Neuronal stem cell (in vitro differentiated cells): ENCODE data around the gene PHKA2.

Experiments
- DNase-seq: peaks from one replicate; pipeline ENCODE4 v3.0.0-alpha.2; 2013; ENCODE audit warnings: low spot score
- H2AFZ ChIP-seq: one replicate; pipeline ENCODE4 v1.6.1; 2013; ENCODE audit warnings: mild to moderate bottlenecking, low read length, inconsistent platforms
- H2AK5ac ChIP-seq: 2 replicates; pipeline ENCODE4 v1.6.1; 2013; ENCODE audit warnings: low read depth, mild to moderate bottlenecking, inconsistent platforms, low read length, moderate library complexity, mixed read lengths
- H2BK120ac ChIP-seq: 2 replicates; pipeline ENCODE4 v1.6.1; 2013; ENCODE audit warnings: low read depth, mild to moderate bottlenecking, inconsistent platforms, low read length, moderate library complexity, mixed read lengths
- H2BK12ac ChIP-seq: one replicate; pipeline ENCODE4 v1.6.1; 2013; ENCODE audit warnings: low read length, inconsistent platforms
- H2BK15ac ChIP-seq: 2 replicates; pipeline ENCODE4 v1.6.1; 2013; ENCODE audit warnings: mild to moderate bottlenecking, low read length, inconsistent platforms, mixed read lengths
- H2BK5ac ChIP-seq: one replicate; pipeline ENCODE4 v1.6.1; 2013; ENCODE audit warnings: inconsistent platforms, mild to moderate bottlenecking, low read length, moderate library complexity
- H3K14ac ChIP-seq: one replicate; pipeline ENCODE4 v1.6.1; 2013; ENCODE audit warnings: low read length, inconsistent platforms
- H3K18ac ChIP-seq: 2 replicates; pipeline ENCODE4 v1.6.1; 2013; ENCODE audit warnings: low read length, inconsistent platforms
- H3K23ac ChIP-seq: 2 replicates; pipeline ENCODE4 v1.6.1; 2013; ENCODE audit warnings: low read depth, mild to moderate bottlenecking, mixed read lengths, low read length, inconsistent platforms; ENCODE audit not compliant: poor library complexity
- H3K27ac ChIP-seq: replicated peaks from 3 replicates; pipeline ENCODE4 v1.5.1; 2013; ENCODE audit warnings: low read length, inconsistent platforms
- H3K27me3 ChIP-seq, 3 experiments: 2 replicates each; pipeline ENCODE4 v1.6.1; 2013; ENCODE audit warnings: low read length in 3 of 3, mild to moderate bottlenecking in 2 of 3, inconsistent platforms in 1 of 3, low read depth in 1 of 3, mixed read lengths in 1 of 3, moderate library complexity in 1 of 3; ENCODE audit not compliant: control insufficient read depth in 3 of 3, insufficient read depth in 3 of 3
- H3K36me3 ChIP-seq, 2 donors: replicated peaks in 1 of 2; 2 replicates each; pipeline ENCODE4 v1.6.1; 2013; ENCODE audit warnings: low read length in 2 of 2; ENCODE audit not compliant: control insufficient read depth in 2 of 2, insufficient read depth in 2 of 2
- H3K4ac ChIP-seq: 2 replicates; pipeline ENCODE4 v1.6.1; 2013; ENCODE audit warnings: inconsistent platforms, mild to moderate bottlenecking, low read length, moderate library complexity
- H3K4me1 ChIP-seq, 2 donors: 1 replicate in 1 of 2; 2 replicates in 1 of 2; pipeline ENCODE4 v1.6.1; 2013; ENCODE audit warnings: low read length in 2 of 2, low read depth in 1 of 2; ENCODE audit not compliant: control insufficient read depth in 2 of 2, insufficient read depth in 1 of 2
- H3K4me2 ChIP-seq: one replicate; pipeline ENCODE4 v1.6.1; 2013; ENCODE audit warnings: mild to moderate bottlenecking, low read length, inconsistent platforms; ENCODE audit not compliant: insufficient read depth, poor library complexity, severe bottlenecking
- H3K4me3 ChIP-seq, 2 donors: 2 replicates each; pipeline ENCODE4 v1.5.1; 2013; ENCODE audit warnings: low read length in 2 of 2, mild to moderate bottlenecking in 2 of 2, inconsistent platforms in 1 of 2, moderate library complexity in 1 of 2
- H3K79me1 ChIP-seq: one replicate; pipeline ENCODE4 v1.6.1; 2013; ENCODE audit warnings: low read depth, mild to moderate bottlenecking, inconsistent platforms, low read length, moderate library complexity
- H3K9ac ChIP-seq: one replicate; pipeline ENCODE4 v1.6.1; 2013; ENCODE audit warnings: mild to moderate bottlenecking, low read depth, low read length, inconsistent platforms; ENCODE audit not compliant: poor library complexity
- H3K9me3 ChIP-seq, 2 donors: replicated peaks in 1 of 2; 2 replicates each; pipeline versions ENCODE3 to v1.6.1; 2013; ENCODE audit warnings: low read length in 2 of 2, mild to moderate bottlenecking in 2 of 2, inconsistent platforms in 1 of 2, low read depth in 1 of 2, mixed read lengths in 1 of 2, moderate library complexity in 1 of 2; ENCODE audit not compliant: control insufficient read depth in 2 of 2, insufficient read depth in 1 of 2
- H4K8ac ChIP-seq: one replicate; pipeline ENCODE4 v1.6.1; 2013; ENCODE audit warnings: low read depth, mild to moderate bottlenecking, inconsistent platforms, low read length, moderate library complexity
- H4K91ac ChIP-seq: one replicate; pipeline ENCODE4 v1.6.1; 2013; ENCODE audit warnings: low read length, low read depth, mild to moderate bottlenecking, inconsistent platforms; ENCODE audit not compliant: poor library complexity
- WGBS, 2 donors: extraction: QIAGEN DNeasy Blood & Tissue Kit; methylation state at CpG; one replicate each; pipeline ENCODE4 v1.1.7; 2013; ENCODE audit warnings: missing lambda C conversion rate in 2 of 2, mixed read lengths in 1 of 2; ENCODE audit not compliant: insufficient read length in 2 of 2, insufficient replicate concordance in 1 of 2; ENCODE audit errors: extremely low coverage in 2 of 2; 5-methylcytosine and 5-hydroxymethylcytosine counted together

The PHKA2 gene

GRCh38 chrX:18895189-18895951 is 88.5 kb downstream of the PHKA2 start:
- DNase-seq = no peak
- no peak overlapping the region for H2BK120ac ChIP-seq
- H3K9me3 ChIP-seq = no peaks in the 10 kb centered on the region
- no peak overlapping the region for H3K23ac ChIP-seq
- H3K4me2 ChIP-seq = no peak overlapping the region
- peaks cover 2% of the 10 kb centered on the region for H3K79me1 ChIP-seq
- peaks cover 0 to 5% of the 10 kb centered on the region in 2 donors for H3K4me1 ChIP-seq
- no peak overlapping the region for H4K91ac ChIP-seq
- H3K4me3 ChIP-seq = no peak overlapping the region
- H3K9ac ChIP-seq = no peak overlapping the region
- no peak overlapping the region for H3K14ac ChIP-seq
- H2BK15ac ChIP-seq = no peak overlapping the region
- H3K4ac ChIP-seq = no peak overlapping the region
- no peak overlapping the region for H4K8ac ChIP-seq
- peaks cover 0 to 3% of the 10 kb centered on the region in 2 donors for H3K36me3 ChIP-seq
- no peak overlapping the region for H2AK5ac ChIP-seq
- H3K18ac ChIP-seq = no peak overlapping the region
- H2BK12ac ChIP-seq = no peak overlapping the region
- no peaks in the 10 kb centered on the region for H3K27me3 ChIP-seq
- no peak overlapping the region for H3K27ac ChIP-seq
- no peak overlapping the region for H2BK5ac ChIP-seq
- no CpG with 5 or more reads among the region's 18 CpGs for WGBS, 2 donors
- no peak overlapping the region for H2AFZ ChIP-seq

DNA sequence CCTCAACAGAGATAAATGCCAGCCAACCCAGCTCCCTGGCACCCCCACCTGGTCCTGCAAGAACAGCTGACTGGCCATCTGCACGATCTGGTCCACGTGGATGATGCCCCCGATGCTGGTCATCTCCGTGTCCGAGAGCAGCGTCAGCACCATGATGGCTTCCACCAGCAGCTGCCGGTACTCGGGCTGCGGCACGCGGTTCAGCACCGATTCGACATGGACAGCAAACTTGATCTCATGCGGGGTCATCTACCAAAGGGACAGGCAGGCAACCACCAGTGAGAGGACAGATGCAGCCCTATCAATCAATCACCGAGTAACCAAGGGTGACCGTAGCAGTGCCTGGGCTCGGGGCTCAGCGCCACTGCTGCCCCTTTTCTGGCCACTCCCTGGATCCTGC is 89.8 kb downstream of the PHKA2 start:
- no peak overlapping the region for H3K27ac ChIP-seq
- H3K79me1 ChIP-seq = peaks cover 2% of the 10 kb centered on the region
- no peak overlapping the region for H4K91ac ChIP-seq
- H3K23ac ChIP-seq = no peak overlapping the region
- H3K14ac ChIP-seq = no peak overlapping the region
- no CpG with 5 or more reads among the region's 18 CpGs for WGBS, 2 donors
- H2BK120ac ChIP-seq = no peak overlapping the region
- H3K9ac ChIP-seq = no peak overlapping the region
- H3K36me3 ChIP-seq = peaks cover 0 to 3% of the 10 kb centered on the region in 2 donors
- no peak overlapping the region for H2AFZ ChIP-seq
- no peak for DNase-seq
- no peak overlapping the region for H3K4me3 ChIP-seq
- H3K4ac ChIP-seq = no peak overlapping the region
- H2BK12ac ChIP-seq = no peak overlapping the region
- no peak overlapping the region for H4K8ac ChIP-seq
- H2BK15ac ChIP-seq = no peak overlapping the region
- no peaks in the 10 kb centered on the region for H3K27me3 ChIP-seq
- no peak overlapping the region for H2AK5ac ChIP-seq
- no peak overlapping the region for H3K4me2 ChIP-seq
- peaks cover 0 to 5% of the 10 kb centered on the region in 2 donors for H3K4me1 ChIP-seq
- H2BK5ac ChIP-seq = no peak overlapping the region
- H3K9me3 ChIP-seq = no peaks in the 10 kb centered on the region
- no peak overlapping the region for H3K18ac ChIP-seq

GRCh38 chrX:18893536-18893935 is 90.4 kb downstream of the PHKA2 start:
- no CpG with 5 or more reads among the region's 11 CpGs for WGBS, 2 donors
- DNase-seq = no peak
- no peak overlapping the region for H3K4me3 ChIP-seq

GRCh38 chrX:18892899-18893298 is 91.0 kb downstream of the PHKA2 start:
- Histone ChIP-seq H2BK15ac (no peak overlapping the region), H3K9me3 (no peaks in the 10 kb centered on the region), H3K4me3 (no peak overlapping the region), H2BK120ac (no peak overlapping the region), H3K4me2 (no peak overlapping the region), H3K4me1 (peaks cover 0 to 2% of the 10 kb centered on the region in 2 donors), H3K23ac (no peak overlapping the region), H4K8ac (no peak overlapping the region), H3K4ac (no peak overlapping the region), H3K36me3 (no peaks in the 10 kb centered on the region), H2BK5ac (no peak overlapping the region), H3K27ac (no peak overlapping the region), H3K14ac (no peak overlapping the region), H3K18ac (no peak overlapping the region), H3K27me3 (no peaks in the 10 kb centered on the region), H3K9ac (no peak overlapping the region), H2BK12ac (no peak overlapping the region), H2AFZ (no peak overlapping the region), H2AK5ac (no peak overlapping the region), H4K91ac (no peak overlapping the region), H3K79me1 (peaks cover 2% of the 10 kb centered on the region)
- WGBS, 2 donors = no CpG with 5 or more reads among the region's 6 CpGs
- DNase-seq = no peak

More at GRCh38 chrX:18893536-18893935, 90.4 kb downstream of the PHKA2 start:
- Histone ChIP-seq H3K4me2 (no peak overlapping the region), H2BK120ac (no peak overlapping the region), H2BK15ac (no peak overlapping the region), H3K9ac (peak overlapping the region; percentile 60), H3K9me3 (no peaks in the 10 kb centered on the region), H3K27ac (no peak overlapping the region), H2BK5ac (no peak overlapping the region), H2AFZ (no peak overlapping the region), H3K36me3 (no peaks in the 10 kb centered on the region), H3K23ac (no peak overlapping the region), H3K4ac (no peak overlapping the region), H3K14ac (no peak overlapping the region), H2AK5ac (no peak overlapping the region), H2BK12ac (no peak overlapping the region), H3K4me1 (peaks cover 0 to 3% of the 10 kb centered on the region in 2 donors), H4K8ac (no peak overlapping the region), H3K79me1 (peaks cover 2% of the 10 kb centered on the region), H3K27me3 (no peaks in the 10 kb centered on the region), H4K91ac (no peak overlapping the region), H3K18ac (no peak overlapping the region)
